ENCODE results near the gene HTR1B. TPM values are rescaled to one million over a fixed set of nuclear protein-coding genes. Genes with fewer than 3 reads are reported as not detected.

Gene HTR1B
- total RNA-seq, 1 donor from 2014 or later, result not detected

GRCh38 chr6:77448546-77448945 lies 14.7 kb downstream of the HTR1B start:
- DNase-seq (ENCODE audit: low read depth), result no peak
- no peak for TF ChIP-seq CTCF (conservative IDR thresholded peaks at IDR 0.05; ENCODE audit: low read depth, low read length)
- no peak overlapping the region for H3K4me3 ChIP-seq (ENCODE audit: low read depth, low read length)

GRCh38 chr6:77447254-77447653 lies 16.0 kb downstream of the HTR1B start:
- DNase-seq (ENCODE audit: low read depth), result no peak
- TF ChIP-seq CTCF (conservative IDR thresholded peaks at IDR 0.05; ENCODE audit: low read depth, low read length), result no peak
- H3K4me3 ChIP-seq (ENCODE audit: low read depth, low read length), result no peak overlapping the region

GRCh38 chr6:77446249-77446648 lies 17.0 kb downstream of the HTR1B start:
- DNase-seq (ENCODE audit: low read depth), result no peak
- no peak overlapping the region for H3K4me3 ChIP-seq (ENCODE audit: low read depth, low read length)
- no peak for TF ChIP-seq CTCF (conservative IDR thresholded peaks at IDR 0.05; ENCODE audit: low read depth, low read length)

- no peak for DNase-seq (ENCODE audit: low read depth)
- H3K4me3 ChIP-seq (ENCODE audit: low read depth, low read length), result no peak overlapping the region
- TF ChIP-seq CTCF (conservative IDR thresholded peaks at IDR 0.05; ENCODE audit: low read depth, low read length), result no peak
Measured at GRCh38 chr6:77445214-77445613, 18.1 kb downstream of the HTR1B start.

- DNase-seq (ENCODE audit: low read depth), result no peak
- H3K4me3 ChIP-seq (ENCODE audit: low read depth, low read length), result no peak overlapping the region
- TF ChIP-seq CTCF (conservative IDR thresholded peaks at IDR 0.05; ENCODE audit: low read depth, low read length), result no peak
Measured at GRCh38 chr6:77440206-77440976, 22.9 kb downstream of the HTR1B start.

GRCh38 chr6:77433888-77434287 lies 29.4 kb downstream of the HTR1B start:
- H3K4me3 ChIP-seq (ENCODE audit: low read depth, low read length), result no peak overlapping the region
- TF ChIP-seq CTCF (conservative IDR thresholded peaks at IDR 0.05; ENCODE audit: low read depth, low read length), result no peak
- DNase-seq (ENCODE audit: low read depth), result no peak

- DNase-seq (ENCODE audit: low read depth), result no peak
- no peak for TF ChIP-seq CTCF (conservative IDR thresholded peaks at IDR 0.05; ENCODE audit: low read depth, low read length)
- no peak overlapping the region for H3K4me3 ChIP-seq (ENCODE audit: low read depth, low read length)
Measured at GRCh38 chr6:77430504-77430903, 32.8 kb downstream of the HTR1B start.

All from epithelial cell of proximal tubule (primary cell).